PFSK-1 (cell line): Measurements from ENCODE around the gene ACAP3.

ENCODE experiments used
- FOXP2 ChIP-seq: optimal IDR thresholded peaks from 2 replicates; pipeline ENCODE3; 2011; ENCODE audit warnings: borderline replicate concordance, control low read depth, inconsistent platforms; ENCODE audit not compliant: insufficient read depth; ENCODE audit errors: extremely low read length, extremely low read depth
- POLR2AphosphoS5 ChIP-seq: IDR thresholded peaks from 2 replicates; pipeline ENCODE4 v1.6.1; 2012; ENCODE audit warnings: low read depth, mild to moderate bottlenecking, control low read depth, low read length, moderate library complexity
- REST ChIP-seq, 2 experiments: IDR thresholded peaks; 2 replicates each; pipeline versions ENCODE4 v1.6.1 to v1.8.0; 2011 to 2012; ENCODE audit warnings: low read depth in 2 of 2, low read length in 2 of 2, control low read depth in 1 of 2, inconsistent platforms in 1 of 2, mild to moderate bottlenecking in 1 of 2, moderate library complexity in 1 of 2; ENCODE audit not compliant: insufficient read depth in 1 of 2
- SIN3A ChIP-seq: IDR thresholded peaks from 2 replicates; pipeline ENCODE4 v1.6.1; 2012; ENCODE audit warnings: mild to moderate bottlenecking, low read length, moderate library complexity, borderline replicate concordance; ENCODE audit not compliant: insufficient read depth
- TAF1 ChIP-seq: IDR thresholded peaks from 2 replicates; pipeline ENCODE4 v1.6.1; 2012; ENCODE audit warnings: low read length, control low read depth, borderline replicate concordance; ENCODE audit not compliant: insufficient read depth

Gene ACAP3

DNA sequence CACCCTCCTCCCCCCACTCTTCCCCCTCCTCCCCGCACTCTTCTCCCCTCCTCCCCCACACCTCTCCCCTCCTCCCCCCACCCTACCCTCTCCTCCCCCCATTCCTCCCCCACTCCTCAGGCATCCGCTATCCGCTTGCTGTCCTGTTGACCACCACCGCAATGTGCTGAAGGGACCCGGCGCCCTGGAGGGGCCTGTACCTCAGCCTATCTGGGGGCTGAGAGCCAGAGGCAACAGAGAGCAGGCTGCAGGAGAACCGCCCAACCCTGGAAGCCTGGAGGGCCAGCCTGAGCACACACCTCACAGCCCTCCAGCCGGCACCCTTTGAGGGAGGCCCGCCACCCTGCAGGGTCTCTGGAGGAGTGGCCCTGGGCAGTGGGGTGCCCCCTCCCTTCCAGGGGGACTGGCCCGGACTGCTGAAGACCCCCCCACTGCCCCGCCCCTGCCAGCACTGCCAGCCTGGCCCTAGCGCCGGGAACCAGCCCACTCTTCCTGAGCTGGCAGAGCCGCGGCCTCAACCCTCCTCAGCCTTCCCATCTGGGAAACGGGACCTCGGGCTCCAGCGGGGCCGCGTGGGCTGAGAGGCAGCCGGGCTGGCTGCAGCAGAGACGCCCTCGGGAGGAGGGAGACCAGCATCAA, 62.4 kb downstream of the ACAP3 start:
- TF ChIP-seq SIN3A, result no peak
- TF ChIP-seq TAF1, result no peak
- no peak for TF ChIP-seq FOXP2
- no peak for TF ChIP-seq POLR2AphosphoS5
- no peak for TF ChIP-seq REST (IDR thresholded peaks at IDR 0.05; ENCODE audit: insufficient read depth in 1 of 2, low read depth in 2 of 2, low read length in 2 of 2)

DNA sequence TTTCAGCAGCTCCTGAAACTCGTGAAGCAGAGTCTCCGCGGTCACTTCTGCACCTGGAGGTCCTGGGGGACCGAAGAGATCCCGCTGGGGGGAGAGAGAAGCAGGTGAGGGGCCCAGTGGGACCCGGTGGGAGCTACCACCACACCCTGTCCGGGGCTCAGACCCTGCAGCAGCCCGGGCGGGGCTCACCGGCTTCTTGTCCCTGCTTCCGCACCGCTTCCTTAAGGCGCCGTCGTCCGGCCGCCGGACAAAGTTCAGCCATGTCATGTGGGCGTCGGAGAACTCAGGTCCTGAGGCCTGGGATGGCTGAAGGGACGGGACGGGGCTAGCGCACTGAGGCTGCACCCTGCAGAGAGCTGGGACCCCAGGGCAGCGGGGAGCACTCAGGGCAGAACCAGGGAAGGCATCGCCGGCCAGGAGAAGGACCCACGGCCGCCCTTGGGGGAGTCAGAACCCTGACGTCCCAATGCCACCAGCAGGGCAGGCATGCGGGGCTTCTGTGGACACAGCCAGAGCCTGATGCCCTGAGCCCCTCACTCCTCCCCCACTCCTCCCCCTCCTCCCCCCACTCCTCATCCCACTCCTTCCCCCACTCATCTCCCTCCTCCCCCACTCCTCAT, 63.4 kb downstream of the ACAP3 start:
- TF ChIP-seq FOXP2 (no peak), REST (IDR thresholded peaks at IDR 0.05; ENCODE audit: insufficient read depth in 1 of 2, low read depth in 2 of 2, low read length in 2 of 2) (no peak), POLR2AphosphoS5 (no peak), SIN3A (no peak), TAF1 (no peak)

DNA sequence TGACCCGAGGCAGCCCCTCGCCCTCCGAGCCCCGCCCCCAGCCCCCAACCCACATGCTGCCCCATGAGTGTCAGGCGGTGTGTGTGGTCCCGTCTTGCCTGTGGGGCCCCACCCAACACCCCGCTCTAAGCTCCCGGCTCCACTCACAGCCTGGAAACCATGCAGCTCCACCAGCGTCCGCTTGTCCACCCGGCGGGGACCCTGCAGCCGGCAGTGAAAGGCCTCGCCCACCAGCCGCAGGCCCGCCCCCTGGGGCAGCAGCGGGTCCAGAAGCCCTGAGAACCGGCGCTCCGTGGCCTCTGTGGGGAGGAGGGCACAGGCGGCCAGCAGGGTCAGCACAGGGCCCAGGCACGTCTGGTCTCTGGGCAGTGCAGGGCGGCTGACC, 63.9 kb downstream of the ACAP3 start:
- TF ChIP-seq FOXP2, result no peak
- no peak for TF ChIP-seq POLR2AphosphoS5
- no peak for TF ChIP-seq SIN3A
- no peak for TF ChIP-seq TAF1
- no peak for TF ChIP-seq REST (IDR thresholded peaks at IDR 0.05; ENCODE audit: insufficient read depth in 1 of 2, low read depth in 2 of 2, low read length in 2 of 2)

- no peak for TF ChIP-seq FOXP2
- TF ChIP-seq SIN3A, result no peak
- no peak for TF ChIP-seq TAF1
- TF ChIP-seq POLR2AphosphoS5, result no peak
Measured at GRCh38 chr1:1243266-1243660, 64.5 kb downstream of the ACAP3 start.

DNA sequence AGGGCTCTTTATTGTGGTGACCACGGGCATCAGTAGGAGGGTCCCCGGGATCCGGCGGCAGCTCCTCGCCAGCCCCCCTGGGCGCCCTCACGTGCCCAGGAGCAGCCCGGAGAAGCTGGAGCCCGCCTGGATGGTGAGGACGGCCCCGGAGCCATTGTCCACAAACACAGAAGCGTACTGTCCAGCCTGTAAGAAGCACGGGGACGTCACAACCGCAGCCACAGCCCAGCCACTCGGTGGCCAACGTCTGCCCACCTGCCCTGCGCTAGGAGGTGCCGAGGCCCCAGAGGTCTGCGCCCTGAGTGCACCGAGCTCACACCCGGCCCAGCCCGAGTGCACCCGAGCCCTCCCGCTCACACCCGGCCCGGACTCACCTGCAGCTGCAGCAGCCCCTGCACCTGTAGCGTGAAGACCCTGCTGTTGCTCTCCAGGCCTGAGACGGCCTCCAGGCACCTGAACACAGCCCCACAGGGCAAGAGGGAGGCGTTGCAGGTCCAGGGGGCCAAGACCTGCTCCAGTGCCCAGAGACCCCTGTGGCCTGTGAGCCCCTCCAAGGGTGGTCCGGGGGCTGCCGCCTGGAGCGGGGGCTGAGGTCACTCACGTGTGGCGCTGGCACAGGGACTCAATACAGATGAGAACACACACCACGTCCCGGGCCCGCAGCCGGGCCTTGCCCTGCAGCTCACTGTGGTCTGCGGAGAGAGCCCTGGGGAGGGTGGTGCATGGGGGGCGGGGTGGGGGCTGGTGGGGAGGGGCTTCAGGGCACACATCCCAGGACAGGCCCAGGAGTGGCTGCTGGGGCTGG, 65.1 kb downstream of the ACAP3 start:
- TF ChIP-seq FOXP2, result no peak
- TF ChIP-seq REST (IDR thresholded peaks at IDR 0.05; ENCODE audit: insufficient read depth in 1 of 2, low read depth in 2 of 2, low read length in 2 of 2), result no peak
- TF ChIP-seq POLR2AphosphoS5, result no peak
- TF ChIP-seq SIN3A, result no peak
- TF ChIP-seq TAF1, result no peak
